HG02642 (cell line): ENCODE data around the gene UQCR11.

Source experiments
- ATAC-seq: cut with Tn5 transposase; IDR thresholded peaks from one replicate; pipeline ENCODE4 v1.9.1; 2021; ENCODE audit warnings: mild to moderate bottlenecking; ENCODE audit not compliant: unreplicated experiment, poor library complexity

Gene UQCR11

DNA sequence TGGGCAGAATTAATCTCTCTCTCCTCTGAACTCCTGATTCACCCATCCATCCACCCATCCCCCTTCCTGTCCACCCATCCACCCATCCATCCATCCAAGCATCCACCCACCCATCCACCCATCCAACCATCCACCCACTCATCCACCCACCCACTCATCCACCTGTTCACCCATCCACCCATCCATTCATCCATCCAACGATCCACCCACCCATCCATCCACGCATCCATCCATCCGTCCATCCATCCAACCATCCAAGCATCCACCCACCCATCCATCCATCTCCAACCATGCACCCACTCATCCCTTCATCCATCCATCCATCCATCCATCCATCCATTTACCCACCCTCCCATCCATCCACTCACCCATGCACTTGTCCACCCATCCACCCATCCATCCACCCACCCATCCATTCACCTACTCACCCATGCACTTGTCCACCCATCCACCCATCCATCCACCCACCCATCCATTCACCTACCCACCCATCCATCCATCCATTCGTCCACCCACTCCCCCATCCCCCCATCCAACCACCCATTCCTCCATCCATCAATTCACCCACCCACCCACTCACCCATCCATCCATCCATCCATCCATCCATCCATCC is 55.8 kb downstream of the UQCR11 start:
- ATAC-seq: no peak
